Urinary bladder (tissue), 4 donors: ENCODE data around the gene OR2AE1. TPM values are rescaled to one million over a fixed set of nuclear protein-coding genes. Genes with fewer than 3 reads are reported as not detected.
"Not testable (repeated sequence)": the region's sequence is repeated elsewhere in the genome, so short reads cannot be mapped to it uniquely, and the experiment has no call there.

ENCODE experiments used
- DNase-seq: peaks from one replicate; pipeline ENCODE4 v3.0.0-alpha.2; 2015; ENCODE audit errors: extremely low spot score
- H3K27ac ChIP-seq: one replicate; pipeline ENCODE4 v1.5.1; 2013; ENCODE audit warnings: low read depth, mild to moderate bottlenecking, moderate library complexity
- H3K36me3 ChIP-seq: one replicate; pipeline ENCODE4 v1.6.1; 2013; ENCODE audit warnings: mild to moderate bottlenecking, moderate library complexity; ENCODE audit not compliant: insufficient read depth
- H3K4me1 ChIP-seq: one replicate; pipeline ENCODE4 v1.6.1; 2013; ENCODE audit warnings: mild to moderate bottlenecking, moderate library complexity; ENCODE audit not compliant: insufficient read depth
- H3K4me3 ChIP-seq: one replicate; pipeline ENCODE4 v1.5.1; 2013; ENCODE audit warnings: low read depth, low read length
- WGBS: extraction: QIAGEN DNeasy Blood & Tissue Kit; methylation state at CpG from one replicate; pipeline ENCODE4 v1.1.7; 2013; 5-methylcytosine and 5-hydroxymethylcytosine counted together
- polyA plus RNA-seq: library from polyadenylated mRNA; stranded (reverse); fragments of 200-250 nt; gene quantifications from one replicate; pipeline ENCODE4 v1.2.3, GENCODE V29; 2013
- total RNA-seq: library from RNA; depleted of rRNA; stranded (reverse); fragments of >200 nt; gene quantifications from one replicate; pipeline ENCODE4 v1.2.3, GENCODE V29; 2014
- donor health status: healthy with polysubstance abuse.
- donor health status: healthy.

The OR2AE1 gene
- total and polyA plus RNA-seq, 2 donors: 0.13 TPM; not detected in 1

- no peak overlapping the region for H3K27ac ChIP-seq
- H3K36me3 ChIP-seq: peaks cover 3% of the 10 kb centered on the region
- no peaks in the 10 kb centered on the region for H3K4me1 ChIP-seq
- DNase-seq: no peak
- WGBS: 79% methylated on average over 5 of the region's 5 CpGs
- H3K4me3 ChIP-seq: no peak overlapping the region
Measured at GRCh38 chr7:99893280-99893679, 16.4 kb upstream of the OR2AE1 start.

DNA sequence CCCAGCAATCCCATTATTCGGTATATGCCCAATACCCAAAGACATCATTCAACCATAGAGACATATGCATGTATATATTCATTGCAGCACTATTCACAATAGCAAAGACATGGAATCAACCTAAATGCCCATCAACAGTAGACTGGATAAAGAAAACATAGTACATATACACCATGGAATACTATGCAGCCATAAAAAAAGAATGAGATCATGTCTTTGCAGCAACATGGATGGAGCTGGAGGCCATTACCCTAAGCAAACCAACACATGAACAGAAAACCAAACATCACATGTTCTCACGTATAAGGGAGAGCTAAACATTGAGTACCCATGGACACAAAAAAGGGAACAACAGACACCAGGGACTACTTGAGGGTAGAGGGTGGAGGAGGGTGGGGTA, 13.5 kb upstream of the OR2AE1 start:
- H3K27ac ChIP-seq, H3K4me1 ChIP-seq, DNase-seq, H3K4me3 ChIP-seq, H3K36me3 ChIP-seq: not testable (repeated sequence)
- WGBS: 98% methylated on average over 2 of the region's 2 CpGs

DNA sequence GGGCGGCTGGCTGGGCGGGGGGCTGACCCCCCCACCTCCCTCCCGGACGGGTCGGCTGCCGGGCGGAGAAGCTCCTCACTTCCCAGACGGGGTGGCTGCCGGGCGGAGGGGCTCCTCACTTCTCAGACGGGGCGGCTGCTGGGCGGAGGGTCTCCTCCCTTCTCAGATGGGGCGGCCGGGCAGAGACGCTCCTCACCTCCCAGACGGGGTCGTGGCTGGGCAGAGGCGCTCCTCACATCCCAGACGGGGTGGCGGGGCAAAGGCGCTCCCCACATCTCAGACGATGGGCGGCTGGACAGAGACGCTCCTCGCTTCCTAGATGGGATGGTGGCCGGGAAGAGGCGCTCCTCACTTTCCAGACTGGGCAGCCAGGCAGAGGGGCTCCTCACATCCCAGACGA, 11.5 kb upstream of the OR2AE1 start:
- WGBS: 87% methylated on average over 28 of the region's 29 CpGs

DNA sequence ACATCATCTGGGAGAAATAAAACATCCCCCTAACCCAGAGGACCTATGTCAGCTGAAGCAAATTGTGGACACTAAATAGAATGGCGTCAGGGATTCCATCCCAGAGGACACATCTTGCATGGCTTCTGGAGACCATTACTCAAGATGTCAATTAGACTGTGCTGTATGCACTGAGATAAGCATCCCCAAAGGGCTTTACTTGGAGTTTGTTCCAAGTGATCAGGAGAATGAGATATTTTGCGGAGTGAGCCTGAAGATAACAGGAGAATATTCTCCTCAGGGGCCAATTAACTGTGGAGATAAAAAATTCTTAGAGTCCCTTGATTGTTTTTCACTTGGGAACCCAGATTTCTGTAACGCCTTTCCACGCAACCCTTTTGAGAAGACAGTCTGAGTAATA, 4.5 kb upstream of the OR2AE1 start:
- 85% methylated on average over 4 of the region's 4 CpGs for WGBS
- Histone ChIP-seq H3K4me3 (no peak overlapping the region), H3K27ac (no peak overlapping the region), H3K4me1 (no peaks in the 10 kb centered on the region), H3K36me3 (no peaks in the 10 kb centered on the region)
- no peak for DNase-seq

More for the DNA sequence above, 11.5 kb upstream of the OR2AE1 start:
- H3K4me1 ChIP-seq, DNase-seq, H3K4me3 ChIP-seq, H3K27ac ChIP-seq, H3K36me3 ChIP-seq: not testable (repeated sequence)

GRCh38 chr7:99876491-99876890, 342 bp downstream of the OR2AE1 start:
- Histone ChIP-seq H3K4me3 (no peak overlapping the region), H3K36me3 (no peaks in the 10 kb centered on the region), H3K27ac (no peak overlapping the region), H3K4me1 (no peaks in the 10 kb centered on the region)
- DNase-seq: no peak
- 90% methylated on average over 5 of the region's 5 CpGs for WGBS

DNA sequence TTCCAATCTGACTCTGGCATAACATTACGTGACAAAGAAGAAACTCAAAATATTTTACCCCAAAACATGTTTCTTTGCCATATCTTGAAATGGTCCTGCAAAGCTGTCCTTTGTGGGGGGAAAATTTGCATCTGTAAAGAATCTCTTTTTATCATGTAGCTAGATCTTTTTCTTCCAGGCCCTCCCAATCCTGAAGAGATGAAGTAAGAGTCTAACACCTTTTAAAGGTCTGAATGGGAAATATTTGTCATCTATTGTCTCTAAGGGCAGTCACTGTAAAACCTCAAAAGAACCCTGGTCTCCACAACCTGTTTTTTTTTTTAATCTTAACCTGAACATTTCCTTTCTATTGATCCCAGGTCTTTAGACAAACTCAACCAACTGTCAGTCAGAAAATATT, 8.6 kb downstream of the OR2AE1 start:
- Histone ChIP-seq H3K36me3 (no peaks in the 10 kb centered on the region), H3K27ac (no peak overlapping the region), H3K4me1 (no peaks in the 10 kb centered on the region), H3K4me3 (no peak overlapping the region)
- no peak for DNase-seq
- 86% methylated on average over 1 of the region's 1 CpG for WGBS

GRCh38 chr7:99867477-99867876, 9.4 kb downstream of the OR2AE1 start:
- H3K36me3 ChIP-seq, H3K4me3 ChIP-seq, DNase-seq, H3K4me1 ChIP-seq, H3K27ac ChIP-seq: not testable (repeated sequence)
- WGBS: 91% methylated on average over 2 of the region's 2 CpGs

DNA sequence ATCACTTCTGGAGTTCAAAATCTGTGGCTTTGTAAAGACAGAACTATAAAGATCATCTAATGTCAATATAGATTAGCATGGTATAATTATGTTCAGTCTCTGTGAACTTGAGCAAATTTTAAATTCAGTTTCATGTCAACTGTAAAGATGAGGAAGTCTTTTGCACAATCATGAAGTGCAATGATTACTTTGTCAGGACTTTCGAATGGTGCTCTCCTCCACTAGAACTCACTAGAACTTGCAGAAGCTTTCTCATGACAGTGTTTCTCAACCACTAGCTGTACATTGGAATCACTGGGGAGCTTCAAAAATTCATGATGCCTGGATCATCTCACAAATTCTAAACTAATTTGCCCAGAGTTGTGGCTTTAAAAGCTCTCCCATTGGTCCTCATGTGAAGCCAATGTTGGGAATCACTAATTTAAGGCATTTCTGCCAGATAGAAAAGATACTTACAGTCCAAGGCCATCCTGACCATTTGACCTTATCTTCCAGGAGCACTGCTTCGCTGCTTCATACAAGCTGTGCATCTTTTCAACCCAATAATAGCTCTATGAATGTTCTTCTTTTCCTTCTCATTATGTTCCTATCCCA, 12.9 kb downstream of the OR2AE1 start:
- Histone ChIP-seq H3K27ac (no peak overlapping the region), H3K4me1 (no peaks in the 10 kb centered on the region), H3K4me3 (no peak overlapping the region), H3K36me3 (no peaks in the 10 kb centered on the region)
- 55% methylated on average over 2 of the region's 2 CpGs for WGBS
- no peak for DNase-seq

DNA sequence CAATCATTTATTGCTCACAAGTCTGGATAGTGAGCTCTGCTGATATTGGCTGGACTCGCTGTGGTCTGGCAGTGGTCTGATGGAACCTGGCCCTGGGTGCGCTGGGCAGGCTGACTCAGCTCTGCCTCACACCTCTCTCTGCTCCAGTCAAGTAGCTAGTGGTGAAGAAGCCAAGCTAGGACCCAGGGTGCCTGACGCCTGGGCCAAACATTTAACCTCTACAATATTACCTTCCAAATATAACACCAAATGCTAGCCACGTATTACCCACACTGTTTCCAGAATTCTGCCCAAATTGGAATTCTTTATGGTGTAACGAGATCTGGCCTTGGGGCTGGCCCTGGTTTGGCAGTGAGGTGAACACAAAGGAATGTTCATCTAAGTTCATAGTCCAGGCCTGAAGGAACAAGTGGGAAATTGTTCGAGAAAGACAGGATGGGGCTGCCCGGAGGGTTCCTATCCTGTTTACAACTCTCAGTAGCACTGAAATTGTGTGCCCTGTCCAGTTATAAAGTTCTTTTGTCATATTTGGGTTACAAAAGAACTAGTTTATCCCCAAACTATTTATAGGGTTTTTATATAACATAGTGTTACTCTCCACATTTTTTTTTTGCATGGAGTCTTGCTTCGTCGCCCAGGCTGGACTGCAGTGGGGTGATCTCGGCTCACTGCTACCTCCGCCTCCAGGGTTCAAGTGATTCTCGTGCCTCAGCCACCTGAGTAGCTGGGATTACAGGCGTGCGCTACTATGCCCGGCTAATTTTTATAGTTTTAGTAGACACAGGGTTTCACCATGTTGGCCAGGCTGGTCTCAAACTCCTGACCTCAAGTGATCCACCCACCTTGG, 16.3 kb downstream of the OR2AE1 start:
- H3K36me3 ChIP-seq: no peaks in the 10 kb centered on the region
- 77% methylated on average over 15 of the region's 15 CpGs for WGBS
- no peak for DNase-seq
- H3K4me1 ChIP-seq: no peaks in the 10 kb centered on the region
- no peak overlapping the region for H3K27ac ChIP-seq
- no peak overlapping the region for H3K4me3 ChIP-seq

DNA sequence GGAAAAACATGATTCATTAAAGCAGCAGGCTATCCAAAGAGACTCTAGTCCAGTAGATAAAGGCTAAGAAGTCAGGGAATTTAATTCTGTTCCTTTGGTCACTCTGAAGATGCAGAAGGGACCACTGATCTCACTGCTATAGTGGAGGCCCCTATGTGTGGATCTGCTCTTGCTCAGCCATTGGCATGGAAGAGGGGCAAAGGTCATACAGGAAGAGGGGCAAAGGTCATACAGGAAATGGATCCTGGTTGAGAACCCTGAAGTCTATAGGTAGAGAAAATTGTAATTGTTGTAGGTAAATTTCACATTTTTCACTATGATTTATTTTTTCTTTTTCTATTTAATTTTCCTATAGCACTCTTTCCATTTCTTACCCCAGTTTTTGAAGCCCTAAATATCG, 21.6 kb downstream of the OR2AE1 start:
- DNase-seq: no peak
- Histone ChIP-seq H3K27ac (no peak overlapping the region), H3K4me1 (no peaks in the 10 kb centered on the region), H3K36me3 (no peaks in the 10 kb centered on the region), H3K4me3 (no peak overlapping the region)
- 84% methylated on average over 1 of the region's 1 CpG for WGBS

GRCh38 chr7:99848420-99849216, 28.2 kb downstream of the OR2AE1 start:
- DNase-seq: no peak
- H3K27ac ChIP-seq: no peak overlapping the region
- WGBS: 64% methylated on average over 6 of the region's 6 CpGs
- no peaks in the 10 kb centered on the region for H3K36me3 ChIP-seq
- no peaks in the 10 kb centered on the region for H3K4me1 ChIP-seq
- no peak overlapping the region for H3K4me3 ChIP-seq

- 64% methylated on average over 1 of the region's 1 CpG for WGBS
- Histone ChIP-seq H3K4me1 (no peaks in the 10 kb centered on the region), H3K27ac (no peak overlapping the region), H3K36me3 (no peaks in the 10 kb centered on the region), H3K4me3 (no peak overlapping the region)
- DNase-seq: no peak
Measured at GRCh38 chr7:99844328-99844727, 32.5 kb downstream of the OR2AE1 start.

DNA sequence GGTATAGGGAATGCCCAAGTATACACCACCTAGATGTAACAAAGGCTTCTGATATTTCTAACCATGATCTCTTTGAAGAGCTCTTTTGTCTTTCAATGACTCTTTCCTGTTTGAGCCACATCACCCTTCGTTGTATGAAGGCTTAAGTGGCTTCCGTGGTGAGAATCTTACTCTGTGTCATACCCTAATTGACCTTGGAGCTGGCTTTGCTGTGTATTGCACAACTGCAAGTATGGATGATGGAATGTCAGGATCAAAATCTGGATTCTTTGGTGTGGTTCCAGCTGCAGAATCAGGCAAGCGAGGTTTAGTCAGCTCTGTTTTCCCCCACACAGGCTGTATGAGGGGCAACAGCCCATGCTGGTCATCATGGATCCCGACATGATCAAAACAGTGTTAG, 33.0 kb downstream of the OR2AE1 start:
- no peaks in the 10 kb centered on the region for H3K36me3 ChIP-seq
- WGBS: 74% methylated on average over 4 of the region's 4 CpGs
- H3K27ac ChIP-seq: no peak overlapping the region
- DNase-seq: no peak
- H3K4me3 ChIP-seq: no peak overlapping the region
- no peaks in the 10 kb centered on the region for H3K4me1 ChIP-seq

- 86% methylated on average over 2 of the region's 2 CpGs for WGBS
- no peak for DNase-seq
- Histone ChIP-seq H3K27ac (no peak overlapping the region), H3K4me3 (no peak overlapping the region), H3K4me1 (no peaks in the 10 kb centered on the region), H3K36me3 (no peaks in the 10 kb centered on the region)
Measured at GRCh38 chr7:99842926-99843325, 33.9 kb downstream of the OR2AE1 start.
